ENCODE data around the gene TSPAN16.
A peak's percentile ranks its signal among the peaks of the same experiment; 100 is the strongest.

- TF ChIP-seq CTCF (IDR thresholded peaks at IDR 0.05) (no peak), POLR2AphosphoS5 (IDR thresholded peaks at IDR 0.05) (peak in 1 of 3 donors; percentile 25), POLR2A (IDR thresholded peaks at IDR 0.05) (no peak)
Observed at GRCh38 chr19:11264452-11265176, 31.3 kb upstream of the TSPAN16 start.

All from breast epithelium (tissue), 3 donors.